Measurements from ENCODE around the gene NRDE2.

DNA sequence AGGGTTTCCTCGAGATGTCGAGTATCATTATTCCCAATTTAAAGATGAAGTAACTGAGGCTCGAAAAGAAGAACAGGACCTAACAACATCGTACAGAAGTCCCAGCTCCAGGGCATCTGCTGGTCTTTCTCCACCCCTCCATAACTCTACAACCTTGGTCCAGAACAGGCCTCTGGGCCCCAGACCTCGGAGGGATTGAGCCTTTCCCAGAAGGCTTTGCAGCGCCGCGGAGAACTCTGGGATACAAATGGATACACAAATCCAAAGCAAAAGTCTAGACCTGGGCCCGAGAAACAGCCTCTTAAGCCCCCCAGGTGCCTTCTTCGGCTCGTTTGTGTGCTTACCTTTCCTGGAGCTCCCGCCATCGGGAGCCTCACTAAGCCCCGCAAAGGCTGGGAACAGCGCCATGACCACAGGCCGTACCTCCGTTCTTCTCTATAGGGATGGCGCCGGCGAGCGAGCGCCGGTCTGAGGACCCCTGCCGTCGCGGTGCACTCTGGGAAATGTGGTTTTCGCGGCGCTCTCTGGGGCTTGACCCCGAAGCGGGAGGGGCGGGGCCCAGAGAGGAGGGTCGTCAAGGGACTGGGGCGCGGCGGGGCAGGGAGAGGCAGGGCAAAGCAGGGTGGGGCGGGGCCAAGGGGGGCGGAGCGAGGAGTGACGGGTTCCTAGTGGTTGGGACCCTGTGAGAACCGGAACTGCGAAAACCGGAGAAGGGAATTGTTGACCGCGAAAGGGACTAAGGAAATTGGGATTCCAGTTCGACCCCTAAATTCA is at the start of gene NRDE2:
- TF ChIP-seq, protein P1, sequence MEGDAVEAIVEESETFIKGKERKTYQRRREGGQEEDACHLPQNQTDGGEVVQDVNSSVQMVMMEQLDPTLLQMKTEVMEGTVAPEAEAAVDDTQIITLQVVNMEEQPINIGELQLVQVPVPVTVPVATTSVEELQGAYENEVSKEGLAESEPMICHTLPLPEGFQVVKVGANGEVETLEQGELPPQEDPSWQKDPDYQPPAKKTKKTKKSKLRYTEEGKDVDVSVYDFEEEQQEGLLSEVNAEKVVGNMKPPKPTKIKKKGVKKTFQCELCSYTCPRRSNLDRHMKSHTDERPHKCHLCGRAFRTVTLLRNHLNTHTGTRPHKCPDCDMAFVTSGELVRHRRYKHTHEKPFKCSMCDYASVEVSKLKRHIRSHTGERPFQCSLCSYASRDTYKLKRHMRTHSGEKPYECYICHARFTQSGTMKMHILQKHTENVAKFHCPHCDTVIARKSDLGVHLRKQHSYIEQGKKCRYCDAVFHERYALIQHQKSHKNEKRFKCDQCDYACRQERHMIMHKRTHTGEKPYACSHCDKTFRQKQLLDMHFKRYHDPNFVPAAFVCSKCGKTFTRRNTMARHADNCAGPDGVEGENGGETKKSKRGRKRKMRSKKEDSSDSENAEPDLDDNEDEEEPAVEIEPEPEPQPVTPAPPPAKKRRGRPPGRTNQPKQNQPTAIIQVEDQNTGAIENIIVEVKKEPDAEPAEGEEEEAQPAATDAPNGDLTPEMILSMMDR (IDR thresholded peaks at IDR 0.05; ENCODE audit: low read depth, low read length), result no peak
- TF ChIP-seq EZH2phosphoT487 (IDR thresholded peaks at IDR 0.05; ENCODE audit: low read depth), result no peak

Measured in OCI-LY3 (cell line).